Panc1 (cell line): Measurements from ENCODE around the gene MAP1LC3A. TPM values are rescaled to one million over a fixed set of nuclear protein-coding genes. Genes with fewer than 3 reads are reported as not detected.

Experiments used
- ATAC-seq: fragments of 200-7000 bp; cut with Tn5 transposase; 2 replicates; pipeline ENCODE4 v1.9.1; 2020; ENCODE audit warnings: mild to moderate bottlenecking, moderate library complexity
- BruUV-seq: library from RNA; stranded (reverse); fragments of 400-500 nt; replicated peaks from 2 replicates; lab custom pipeline; 2021; lab: Mats Ljungman, UMichigan
- CTCF ChIA-PET: fragments of 300-600 bp; sonication (Branson Sonifier 250); formaldehyde crosslinking; loops from one replicate; lab custom pipeline; 2022; ENCODE audit warnings: antibody characterized with exemption; lab: Charles Lee
- POLR2A ChIA-PET: fragments of 300-600 bp; sonication (Branson Sonifier 250); formaldehyde crosslinking; loops from one replicate; lab custom pipeline; 2022; ENCODE audit warnings: antibody characterized with exemption; lab: Charles Lee
- DNase-seq: peaks from one replicate; pipeline ENCODE4 v3.0.0-alpha.2; 2010; ENCODE audit warnings: low read depth, low spot score
- H3K27ac ChIP-seq: 2 replicates; pipeline ENCODE4 v1.5.1; 2011; ENCODE audit warnings: mild to moderate bottlenecking, low read length, inconsistent platforms
- H3K27me3 ChIP-seq: fragments of 200-500 bp; sonication (Bioruptor generic); 2 replicates; pipeline ENCODE4 v1.6.0; 2014; ENCODE audit warnings: low read length, inconsistent platforms; ENCODE audit not compliant: control insufficient read depth, insufficient read depth
- H3K36me3 ChIP-seq: fragments of 200-500 bp; sonication (Bioruptor generic); 2 replicates; pipeline ENCODE4 v1.5.1; 2014; ENCODE audit warnings: inconsistent platforms, mild to moderate bottlenecking, low read length, moderate library complexity; ENCODE audit not compliant: control insufficient read depth, insufficient read depth
- H3K4me1 ChIP-seq: 2 replicates; pipeline ENCODE4 v1.5.1; 2011; ENCODE audit warnings: inconsistent platforms, mild to moderate bottlenecking, low read length, moderate library complexity; ENCODE audit not compliant: control insufficient read depth, insufficient read depth
- H3K4me3 ChIP-seq, 2 experiments: 2 replicates each; pipeline ENCODE4 v1.5.1; 2011 to 2012; ENCODE audit warnings: low read depth in 2 of 2, low read length in 2 of 2, mild to moderate bottlenecking in 2 of 2, inconsistent platforms in 1 of 2, moderate library complexity in 1 of 2
- H3K9me3 ChIP-seq: fragments of 200-500 bp; sonication (Bioruptor generic); 2 replicates; pipeline ENCODE4 v1.5.1; 2014; ENCODE audit warnings: low read depth, mild to moderate bottlenecking, inconsistent platforms, low read length, moderate library complexity; ENCODE audit not compliant: control insufficient read depth, insufficient read depth
- CTCF ChIP-seq: fragments of 450-650 bp; IDR thresholded peaks from 2 replicates; pipeline ENCODE4 v1.5.1; 2017; ENCODE audit warnings: mild to moderate bottlenecking
- POLR2AphosphoS5 ChIP-seq: IDR thresholded peaks from 2 replicates; pipeline ENCODE4 v1.6.1; 2012; ENCODE audit warnings: mild to moderate bottlenecking, low read depth, low read length, moderate library complexity
- REST ChIP-seq, 2 experiments: IDR thresholded peaks; 2 replicates each; pipeline ENCODE4 v1.6.1; 2011 to 2012; ENCODE audit warnings: low read depth in 2 of 2, control low read depth in 1 of 2, low read length in 1 of 2, mild to moderate bottlenecking in 1 of 2, moderate library complexity in 1 of 2; ENCODE audit not compliant: insufficient read depth in 1 of 2
- SIN3A ChIP-seq: IDR thresholded peaks from 2 replicates; pipeline ENCODE4 v1.6.1; 2012; ENCODE audit warnings: low read depth, mild to moderate bottlenecking, low read length, moderate library complexity, borderline replicate concordance; ENCODE audit not compliant: insufficient read depth
- TCF7L2 ChIP-seq: IDR thresholded peaks from 2 replicates; pipeline ENCODE4 v1.6.1; 2011; ENCODE audit warnings: mild to moderate bottlenecking, low read depth, low read length, inconsistent platforms
- in situ Hi-C: cut with HindIII; loops from 2 replicates; pipeline ENCODE4 v1.10.0; 2016; ENCODE audit warnings: low sequenced_read_pairs, low pct_unique_long_range_greater_than_20kb
- intact Hi-C: fragments of 100-400 bp; cut with micrococcal nuclease; formaldehyde crosslinking; loops from one replicate; pipeline ENCODE4 v1.10.0; 2022; ENCODE audit not compliant: unreplicated experiment
- total RNA-seq: library from RNA; stranded (reverse); gene quantifications from one replicate; pipeline ENCODE4 v1.2.1, GENCODE V29; 2021; ENCODE audit not compliant: unreplicated experiment

MAP1LC3A gene
- total RNA-seq, 1 experiment from 2014 or later: 25.1 TPM

GRCh38 chr20:34525342-34525708, 33.2 kb upstream of the MAP1LC3A start:
- BruUV-seq: no TSS peak
- DNase-seq: no peak
- POLR2A ChIA-PET: no interaction called here

GRCh38 chr20:34525709-34526416, 32.7 kb upstream of the MAP1LC3A start:
- in situ Hi-C loops: no loop called here
- Histone ChIP-seq H3K4me3 (peak overlapping the region in 1 of 2 experiments; percentile 39; a peak in 2 of 4 replicates), H3K27me3 (no peaks in the 10 kb centered on the region), H3K9me3 (no peaks in the 10 kb centered on the region), H3K4me1 (peaks cover 49% of the 10 kb centered on the region), H3K27ac (peak overlapping the region; percentile 79), H3K36me3 (peaks cover 12% of the 10 kb centered on the region; the same call in 1 of the 2 replicates)
- POLR2A ChIA-PET: no interaction called here
- CTCF ChIA-PET: interaction anchor here (0.7 kb wide), 1 partner anchor 177 kb away, joined by 4 read pairs; no protein-coding TSS in a partner anchor
- no TSS peak for BruUV-seq
- intact Hi-C loops: no loop called here
- DNase-seq (peak; percentile 99), ATAC-seq (peak; percentile 94)
- TF ChIP-seq SIN3A (0 out of 2 replicates have a peak, but pooled peaks have one; percentile 31), POLR2AphosphoS5 (peak; percentile 53), CTCF (no peak), TCF7L2 (peak; percentile 86)

More at GRCh38 chr20:34525342-34525708, 33.2 kb upstream of the MAP1LC3A start:
- CTCF ChIA-PET: no interaction called here
- H3K27ac ChIP-seq: peak overlapping the region; percentile 79
- peaks cover 12% of the 10 kb centered on the region; the same call in 1 of the 2 replicates for H3K36me3 ChIP-seq
- TF ChIP-seq POLR2AphosphoS5 (no peak), REST (IDR thresholded peaks at IDR 0.05; ENCODE audit: insufficient read depth in 1 of 2, low read depth in 2 of 2, low read length in 1 of 2) (no peak), SIN3A (no peak), CTCF (no peak), TCF7L2 (no peak)
- peak; percentile 19 for ATAC-seq
- H3K27me3 ChIP-seq: no peaks in the 10 kb centered on the region
- in situ Hi-C loops: no loop called here
- intact Hi-C loops: no loop called here
- H3K9me3 ChIP-seq: no peaks in the 10 kb centered on the region
- peaks cover 49% of the 10 kb centered on the region for H3K4me1 ChIP-seq
- peak overlapping the region in 1 of 2 experiments; percentile 39; a peak in 2 of 4 replicates for H3K4me3 ChIP-seq
